GM23338 (cell line): Measurements from ENCODE around the gene ZBTB18. TPM values are rescaled to one million over a fixed set of nuclear protein-coding genes. Genes with fewer than 3 reads are reported as not detected.

Experiments used
- ATAC-seq: fragments of 200-7000 bp; cut with Tn5 transposase; 3 replicates; pipeline ENCODE4 v1.9.1; 2020
- DNase-seq: peaks from one replicate; pipeline ENCODE4 v3.0.0-alpha.2; 2015; ENCODE audit warnings: low spot score
- H2AFZ ChIP-seq: fragments of 200-600 bp; sonication (generic); 2 replicates; pipeline ENCODE4 v1.8.0; 2016; ENCODE audit warnings: antibody characterized with exemption, mild to moderate bottlenecking, moderate library complexity
- H3F3A ChIP-seq: fragments of 200-600 bp; sonication (generic); replicated peaks from 2 replicates; pipeline ENCODE4 v1.8.0; 2017; ENCODE audit warnings: antibody characterized with exemption, mixed run types, low read depth
- H3K27ac ChIP-seq: fragments of 200-600 bp; sonication (generic); 2 replicates; pipeline ENCODE4 v1.6.1; 2016; ENCODE audit warnings: low read depth
- H3K27me3 ChIP-seq: fragments of 200-600 bp; sonication (generic); 2 replicates; pipeline ENCODE4 v1.8.0; 2016; ENCODE audit warnings: mild to moderate bottlenecking, mixed run types, moderate library complexity; ENCODE audit not compliant: insufficient read depth
- H3K36me3 ChIP-seq: fragments of 200-600 bp; sonication (generic); 2 replicates; pipeline ENCODE4 v1.8.0; 2016; ENCODE audit warnings: mild to moderate bottlenecking; ENCODE audit not compliant: insufficient read depth
- H3K4me1 ChIP-seq: fragments of 200-600 bp; sonication (generic); 2 replicates; pipeline ENCODE4 v1.8.0; 2016; ENCODE audit warnings: mild to moderate bottlenecking, moderate library complexity; ENCODE audit not compliant: insufficient read depth
- H3K4me2 ChIP-seq: fragments of 200-600 bp; sonication (generic); 2 replicates; pipeline ENCODE4 v1.7.1; 2017; ENCODE audit warnings: mixed run types
- H3K4me3 ChIP-seq: fragments of 200-600 bp; sonication (generic); 2 replicates; pipeline ENCODE4 v1.6.1; 2016; ENCODE audit warnings: mixed run types
- H3K79me2 ChIP-seq: fragments of 200-600 bp; sonication (generic); replicated peaks from 2 replicates; pipeline ENCODE4 v1.8.0; 2017; ENCODE audit warnings: mild to moderate bottlenecking; ENCODE audit not compliant: insufficient read depth
- H3K9me2 ChIP-seq: fragments of 200-600 bp; sonication (generic); 2 replicates; pipeline ENCODE4 v1.8.0; 2017; ENCODE audit not compliant: insufficient read depth
- H4K20me1 ChIP-seq: fragments of 200-600 bp; sonication (generic); replicated peaks from 2 replicates; pipeline ENCODE4 v1.8.0; 2017; ENCODE audit warnings: mild to moderate bottlenecking; ENCODE audit not compliant: insufficient read depth
- H3K27ac Mint-ChIP-seq: 2 replicates; pipeline ENCODE4 v1.8.0; 2020; ENCODE audit warnings: inconsistent platforms, mild to moderate bottlenecking, moderate library complexity, mixed read lengths
- H3K27me3 Mint-ChIP-seq: 3 replicates; pipeline ENCODE4 v1.8.0; 2022; ENCODE audit warnings: low read depth, mild to moderate bottlenecking, moderate library complexity, mixed read lengths, inconsistent platforms; ENCODE audit not compliant: insufficient read depth, poor library complexity
- H3K36me3 Mint-ChIP-seq: 3 replicates; pipeline ENCODE4 v1.8.0; 2021; ENCODE audit warnings: low read depth, mild to moderate bottlenecking, inconsistent platforms, moderate library complexity, mixed read lengths
- H3K4me1 Mint-ChIP-seq: 3 replicates; pipeline ENCODE4 v1.8.0; 2020; ENCODE audit warnings: mild to moderate bottlenecking, inconsistent platforms, mixed read lengths
- H3K4me3 Mint-ChIP-seq: 3 replicates; pipeline ENCODE4 v1.8.0; 2021; ENCODE audit warnings: moderate library complexity, mild to moderate bottlenecking, inconsistent platforms, mixed read lengths
- H3K9me3 Mint-ChIP-seq: 3 replicates; pipeline ENCODE4 v1.8.0; 2020; ENCODE audit warnings: moderate library complexity, mild to moderate bottlenecking, inconsistent platforms, mixed read lengths
- CREB1 ChIP-seq: fragments of 250-450 bp; sonication (Bioruptor Pico); IDR thresholded peaks from 2 replicates; pipeline ENCODE4 v1.5.0; 2020; ENCODE audit warnings: low read depth, mild to moderate bottlenecking, moderate library complexity
- CTCF ChIP-seq, 2 experiments: fragments of 200-600 bp in 1 of 2; sonication (generic) in 1 of 2; conservative IDR thresholded peaks; 2 replicates each; pipeline versions ENCODE4 v1.5.1 to v1.6.1; 2016 to 2017; ENCODE audit warnings: antibody characterized with exemption in 2 of 2, low read depth in 2 of 2, mild to moderate bottlenecking in 2 of 2, moderate library complexity in 1 of 2
- ETS1 ChIP-seq: IDR thresholded peaks from 2 replicates; pipeline ENCODE4 v1.6.1; 2016; ENCODE audit warnings: antibody characterized with exemption
- EZH2 ChIP-seq: fragments of 200-600 bp; sonication (generic); IDR thresholded peaks from one replicate; pipeline ENCODE4 v1.8.0; 2017; ENCODE audit warnings: antibody characterized with exemption, mild to moderate bottlenecking, low read depth; ENCODE audit not compliant: unreplicated experiment
- EZH2phosphoT487 ChIP-seq: fragments of 200-600 bp; sonication (generic); IDR thresholded peaks from one replicate; pipeline ENCODE4 v1.8.1; 2018; ENCODE audit warnings: antibody characterized with exemption; ENCODE audit not compliant: unreplicated experiment
- JUNB ChIP-seq: IDR thresholded peaks from one replicate; pipeline ENCODE4 v1.6.1; 2016; ENCODE audit warnings: antibody characterized with exemption; ENCODE audit not compliant: unreplicated experiment
- NANOG ChIP-seq: IDR thresholded peaks from 2 replicates; pipeline ENCODE4 v1.6.1; 2016; ENCODE audit warnings: antibody characterized with exemption, borderline replicate concordance
- POLR2AphosphoS5 ChIP-seq: IDR thresholded peaks from 2 replicates; pipeline ENCODE4 v1.6.1; 2016; ENCODE audit warnings: antibody characterized with exemption, low read depth
- STAT1 ChIP-seq: IDR thresholded peaks from one replicate; pipeline ENCODE4 v1.6.1; 2016; ENCODE audit warnings: antibody characterized with exemption; ENCODE audit not compliant: unreplicated experiment
- ZNF114 ChIP-seq: fragments of 250-450 bp; sonication (Bioruptor Pico); IDR thresholded peaks from 2 replicates; pipeline ENCODE4 v1.5.0; 2020; ENCODE audit warnings: mild to moderate bottlenecking, moderate library complexity
- ZNF331 ChIP-seq: fragments of 250-450 bp; sonication (Bioruptor Pico); IDR thresholded peaks from 2 replicates; pipeline ENCODE4 v1.5.0; 2020; ENCODE audit warnings: low read depth, mild to moderate bottlenecking, moderate library complexity
- ZNF462 ChIP-seq: fragments of 250-450 bp; sonication (Bioruptor Pico); IDR thresholded peaks from 2 replicates; pipeline ENCODE4 v1.5.0; 2020; ENCODE audit warnings: mild to moderate bottlenecking, moderate library complexity
- polyA plus RNA-seq: library from polyadenylated mRNA; unstranded; fragments of >200 nt; fragmentation: Nextera tagmentation; extraction: Ambion mirVana; gene quantifications from 2 replicates; pipeline ENCODE4 v1.2.1, GENCODE V29; 2016
- total RNA-seq: library from RNA; depleted of rRNA; stranded (reverse); fragments of >200 nt; shearing (Covaris generic); gene quantifications from 2 replicates; pipeline ENCODE4 v1.2.3, GENCODE V29; 2014

The ZBTB18 gene
- total and polyA plus RNA-seq, 2 experiments from 2014 or later = 5.5 to 12.2 TPM

GRCh38 chr1:244035358-244035757 is 15.7 kb upstream of the ZBTB18 start:
- Histone ChIP-seq H3K9me2 (no peaks in the 10 kb centered on the region), H3K27ac (no peak overlapping the region), H3K4me1 (no peaks in the 10 kb centered on the region), H3K4me2 (no peak overlapping the region), H3K27me3 (no peaks in the 10 kb centered on the region), H3K4me3 (no peak overlapping the region), H4K20me1 (no peaks in the 10 kb centered on the region), H3F3A (no peaks in the 10 kb centered on the region), H3K79me2 (no peaks in the 10 kb centered on the region), H3K36me3 (no peaks in the 10 kb centered on the region), H2AFZ (no peak overlapping the region)
- H3K27me3 Mint-ChIP-seq = no peaks in the 10 kb centered on the region
- DNase-seq = no peak
- H3K4me1 Mint-ChIP-seq = no peaks in the 10 kb centered on the region; the same call in 2 of the 3 replicates
- no peak for ATAC-seq
- no peak for TF ChIP-seq ZNF462 (CRISPR knock-in tag)
- TF ChIP-seq STAT1 = no peak
- no peak for TF ChIP-seq NANOG
- no peak for TF ChIP-seq ZNF331 (CRISPR knock-in tag)
- no peaks in the 10 kb centered on the region for H3K9me3 Mint-ChIP-seq
- no peak overlapping the region for H3K27ac Mint-ChIP-seq
- no peak overlapping the region for H3K4me3 Mint-ChIP-seq
- H3K36me3 Mint-ChIP-seq = no peaks in the 10 kb centered on the region

- Histone ChIP-seq H3F3A (no peaks in the 10 kb centered on the region), H3K27me3 (no peaks in the 10 kb centered on the region), H3K4me1 (peaks cover 11% of the 10 kb centered on the region; the same call in 1 of the 2 replicates), H2AFZ (no peak overlapping the region), H3K9me2 (no peaks in the 10 kb centered on the region), H3K4me3 (no peak overlapping the region), H3K4me2 (no peak overlapping the region), H4K20me1 (no peaks in the 10 kb centered on the region), H3K79me2 (no peaks in the 10 kb centered on the region), H3K36me3 (no peaks in the 10 kb centered on the region), H3K27ac (no peak overlapping the region)
- Mint-ChIP-seq H3K27ac (no peak overlapping the region), H3K36me3 (no peaks in the 10 kb centered on the region), H3K9me3 (no peaks in the 10 kb centered on the region), H3K4me3 (no peak overlapping the region), H3K4me1 (peaks cover 5% of the 10 kb centered on the region; the same call in 2 of the 3 replicates), H3K27me3 (no peaks in the 10 kb centered on the region)
- ATAC-seq (no peak), DNase-seq (no peak)
- TF ChIP-seq CREB1 (CRISPR knock-in tag) (no peak), CTCF (conservative IDR thresholded peaks at IDR 0.05; ENCODE audit: low read depth in 2 of 2) (no peak), NANOG (no peak), EZH2 (no peak), JUNB (no peak), POLR2AphosphoS5 (no peak), ETS1 (no peak), ZNF114 (no peak), EZH2phosphoT487 (no peak), STAT1 (no peak), ZNF331 (CRISPR knock-in tag) (no peak)
Observed at GRCh38 chr1:244037252-244037651, 13.8 kb upstream of the ZBTB18 start.
